Stimulated activated effector memory CD8-positive, alpha-beta T cell treated with anti-CD3 and anti-CD28 coated beads, Interleukin-12 subunit alpha, Interleukin-12 subunit beta, amount 100 ng/mL, for 72 hours (primary cell): ENCODE measurements around the gene NUTF2.
"Not testable (repeated sequence)": the region's sequence is repeated elsewhere in the genome, so short reads cannot be mapped to it uniquely, and the experiment has no call there.

Experiments used
- ATAC-seq: fragments of 150-1000 bp; cut with Tn5 transposase; 2 replicates; pipeline ENCODE4 v1.10.0; 2021
- DNase-seq, 2 donors: peaks; one replicate each; pipeline ENCODE4 v3.0.0; 2021 to 2022; ENCODE audit warnings: low spot score in 2 of 2
- H3K27ac Mint-ChIP-seq: one replicate; pipeline ENCODE4 v1.8.0; 2022; ENCODE audit warnings: mild to moderate bottlenecking, mixed read lengths
- H3K36me3 Mint-ChIP-seq: one replicate; pipeline ENCODE4 v1.8.0; 2022; ENCODE audit warnings: mild to moderate bottlenecking, mixed read lengths
- H3K4me1 Mint-ChIP-seq: one replicate; pipeline ENCODE4 v1.8.0; 2022; ENCODE audit warnings: mixed read lengths
- H3K4me3 Mint-ChIP-seq: one replicate; pipeline ENCODE4 v1.8.0; 2022; ENCODE audit warnings: mild to moderate bottlenecking, mixed read lengths
- H3K9me3 Mint-ChIP-seq: one replicate; pipeline ENCODE4 v1.8.0; 2022; ENCODE audit warnings: mixed read lengths

NUTF2 gene

DNA sequence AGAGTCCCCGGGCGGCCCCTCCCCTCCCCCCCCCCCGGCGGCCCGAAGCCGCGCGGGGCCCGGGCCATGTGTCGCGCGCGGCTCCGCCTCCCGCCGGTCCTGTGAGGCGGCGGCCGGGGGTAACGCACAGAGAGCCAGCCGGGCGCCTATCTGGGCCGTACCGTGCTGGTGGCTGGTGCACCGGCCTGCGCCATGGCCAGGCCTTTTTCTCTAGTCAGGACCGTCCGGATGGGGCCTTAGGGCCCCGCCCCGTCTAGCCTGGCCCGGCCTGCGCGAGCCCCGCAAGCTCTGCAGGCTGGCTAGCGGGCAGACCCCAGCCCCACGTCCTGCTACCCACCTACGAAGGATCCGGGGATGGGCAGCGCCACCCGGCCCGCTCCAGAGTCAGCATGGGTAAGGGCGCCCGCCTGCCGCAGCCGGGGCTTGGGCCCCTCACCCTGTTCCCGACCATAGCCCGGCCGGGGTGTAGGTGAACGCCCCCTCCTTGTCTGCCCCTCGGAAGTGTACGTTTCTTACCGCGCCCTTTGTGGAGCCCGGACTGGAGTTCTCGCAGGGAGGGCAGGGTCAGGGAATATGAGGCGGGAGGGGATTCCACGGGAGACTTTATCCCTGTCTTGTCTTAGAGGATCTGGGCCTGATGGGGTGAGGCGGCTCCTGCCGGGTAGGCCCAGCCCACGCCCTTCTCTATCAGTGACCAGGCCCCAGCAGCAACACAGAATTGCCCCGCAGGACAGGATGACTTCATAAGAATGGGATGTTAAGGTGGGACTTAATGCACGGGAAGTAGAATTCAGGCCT, 530 bp downstream of the NUTF2 start, which contains the start of gene CENPT:
Gene CENPT (minus strand): TSS at position 630 of the 798 bp plus-strand sequence. CDS start 13,834 bp downstream, outside the sequence.
- Mint-ChIP-seq H3K9me3 (no peaks in the 10 kb centered on the region), H3K27ac (peak within 1 kb of the TSS; percentile 93), H3K36me3 (peaks cover 55% of the 10 kb centered on the region), H3K4me1 (peaks cover 35% of the 10 kb centered on the region), H3K4me3 (peak within 1 kb of the TSS; percentile 98)
- DNase-seq (no peak), ATAC-seq (peak; percentile 65)

DNA sequence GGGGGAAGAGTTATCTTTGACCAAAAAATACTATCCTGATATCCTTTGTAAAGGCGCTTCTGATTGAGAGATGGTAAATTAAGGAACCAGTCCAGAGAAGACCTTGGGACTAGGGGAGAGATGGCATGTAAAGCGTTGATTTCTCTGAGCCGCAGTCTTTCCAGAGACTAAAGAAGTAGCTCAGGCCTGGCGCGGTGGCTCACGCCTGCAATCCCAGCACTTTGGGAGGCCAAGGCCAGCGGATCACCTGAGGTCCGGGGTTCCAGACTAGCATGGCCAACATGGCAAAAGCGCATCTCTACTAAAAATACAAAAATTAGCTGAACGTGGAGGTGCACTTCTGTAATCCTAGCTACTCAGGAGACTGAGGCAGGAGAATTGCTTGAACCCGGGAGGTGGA, 1.4 kb downstream of the NUTF2 start:
- H3K9me3 Mint-ChIP-seq, result no peaks in the 10 kb centered on the region
- no peak for ATAC-seq
- DNase-seq, result no peak
- peaks cover 29% of the 10 kb centered on the region for H3K4me1 Mint-ChIP-seq
- peak overlapping the region; percentile 93 for H3K27ac Mint-ChIP-seq
- peak overlapping the region; percentile 98 for H3K4me3 Mint-ChIP-seq
- peaks cover 53% of the 10 kb centered on the region for H3K36me3 Mint-ChIP-seq

DNA sequence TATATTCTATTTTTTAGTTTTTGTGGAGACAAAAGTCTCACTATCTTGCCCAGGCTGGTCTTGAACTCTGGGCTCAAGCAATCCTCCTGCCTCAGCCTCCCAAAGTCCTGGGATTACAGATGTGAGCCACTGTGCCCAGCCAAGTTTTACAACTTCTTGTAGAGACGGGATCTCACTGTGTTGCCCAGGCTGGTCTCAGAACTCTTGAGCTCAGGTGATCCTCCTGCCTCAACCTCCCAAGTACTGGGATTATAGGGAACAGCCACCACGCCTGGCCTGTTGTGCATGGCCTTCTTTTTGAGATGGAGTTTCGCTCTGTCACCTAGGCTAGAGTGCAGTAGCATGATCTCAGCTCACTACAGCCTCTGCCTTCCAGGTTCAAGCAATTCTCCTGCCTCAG, 6.9 kb downstream of the NUTF2 start:
- DNase-seq (no peak), ATAC-seq (no peak)
- H3K4me3 Mint-ChIP-seq, result no peak overlapping the region
- H3K9me3 Mint-ChIP-seq, result no peaks in the 10 kb centered on the region
- H3K4me1 Mint-ChIP-seq, result peaks cover 39% of the 10 kb centered on the region
- peak overlapping the region; percentile 90 for H3K27ac Mint-ChIP-seq
- peaks cover 38% of the 10 kb centered on the region for H3K36me3 Mint-ChIP-seq

DNA sequence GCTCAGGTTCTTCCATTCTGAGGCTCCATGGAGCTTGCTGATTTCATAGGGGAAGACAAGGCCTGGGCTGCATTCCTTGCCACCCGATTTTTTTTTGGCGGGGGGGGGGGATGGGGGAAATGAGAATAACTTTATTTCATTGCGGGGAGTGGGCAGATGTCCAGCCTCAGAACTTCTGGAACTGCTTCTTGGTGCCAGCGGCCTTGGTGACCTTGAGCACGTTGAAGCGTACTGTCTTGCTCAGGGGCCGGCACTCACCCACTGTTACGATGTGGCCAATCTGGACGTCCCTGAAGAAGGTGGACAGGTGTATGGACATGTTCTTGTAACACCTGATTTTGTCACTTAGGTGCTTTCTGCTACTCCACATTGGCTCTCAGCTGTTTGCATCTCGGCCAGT, 9.1 kb downstream of the NUTF2 start:
- H3K9me3 Mint-ChIP-seq, result no peaks in the 10 kb centered on the region
- H3K4me1 Mint-ChIP-seq, result peaks cover 43% of the 10 kb centered on the region
- peak overlapping the region; percentile 99 for H3K27ac Mint-ChIP-seq

DNA sequence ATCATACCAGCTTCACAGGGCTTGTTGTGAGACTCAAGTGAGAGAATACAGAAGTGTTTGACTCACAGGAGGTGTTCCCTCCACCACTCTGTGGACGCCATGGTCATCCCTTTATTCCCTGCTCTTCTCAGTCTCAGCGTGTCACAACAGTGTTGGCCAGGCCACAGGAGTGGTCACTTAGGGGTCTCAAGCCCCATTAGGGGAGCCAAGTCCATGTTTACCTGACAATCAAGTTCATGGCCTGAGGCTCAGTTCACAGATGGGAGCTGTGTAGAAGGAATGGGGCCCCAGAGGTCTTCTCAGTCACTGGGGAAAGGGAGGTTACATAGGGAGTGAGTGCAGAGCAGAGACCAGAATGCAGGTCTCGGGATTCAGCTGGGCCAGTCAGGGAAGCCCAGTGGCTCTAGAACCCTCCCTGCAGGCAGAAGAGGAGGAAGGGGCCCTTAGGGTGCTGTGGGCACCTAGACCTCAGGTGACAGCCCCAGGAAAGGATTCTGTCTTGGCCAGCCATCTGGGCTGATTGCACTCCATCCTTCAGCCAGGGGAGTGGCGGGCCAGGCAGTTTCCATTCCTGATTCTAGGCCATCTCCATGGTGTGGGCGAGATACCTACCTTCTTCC, 10.3 kb downstream of the NUTF2 start:
- H3K27ac Mint-ChIP-seq, result peak overlapping the region; percentile 99
- DNase-seq (no peak), ATAC-seq (no peak)
- no peaks in the 10 kb centered on the region for H3K9me3 Mint-ChIP-seq
- H3K36me3 Mint-ChIP-seq, result peaks cover 48% of the 10 kb centered on the region
- H3K4me3 Mint-ChIP-seq, result peak overlapping the region; percentile 33
- peaks cover 53% of the 10 kb centered on the region for H3K4me1 Mint-ChIP-seq

More for the DNA sequence above, 9.1 kb downstream of the NUTF2 start:
- no peak for DNase-seq
- no peak for ATAC-seq
- Mint-ChIP-seq H3K36me3 (peaks cover 41% of the 10 kb centered on the region), H3K4me3 (no peak overlapping the region)

DNA sequence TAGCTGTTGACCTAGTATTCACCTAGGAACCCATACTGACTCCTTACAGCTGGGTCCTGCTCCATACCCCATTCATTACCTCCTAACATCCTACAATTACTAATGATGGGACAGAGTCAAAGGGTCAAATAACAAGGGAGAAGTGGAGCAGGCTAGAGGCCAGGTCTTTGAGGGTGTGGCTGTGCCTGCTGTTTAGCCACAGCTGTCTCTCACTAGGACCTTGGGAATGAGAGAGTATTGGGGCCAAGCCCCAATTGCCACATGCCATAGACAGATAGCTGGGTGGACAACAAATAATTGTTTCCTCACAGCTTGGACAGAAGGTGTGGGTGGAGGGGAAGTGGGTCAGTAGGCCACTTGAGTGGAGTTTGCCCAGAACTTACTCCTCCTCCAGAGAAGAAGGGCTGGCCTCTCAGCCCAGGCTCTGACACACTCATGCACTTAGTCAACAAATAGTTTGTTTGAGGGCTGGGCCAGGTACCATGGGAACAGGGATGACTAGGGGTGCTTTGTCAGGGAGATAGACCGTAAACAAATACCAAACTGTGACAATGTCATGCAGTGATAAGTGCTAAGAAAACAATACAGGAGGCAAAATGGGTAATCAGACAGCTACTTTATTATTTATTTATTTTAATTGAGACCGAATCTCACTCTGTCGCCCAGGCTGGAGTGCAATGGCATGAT, 11.0 kb downstream of the NUTF2 start:
- no peaks in the 10 kb centered on the region for H3K9me3 Mint-ChIP-seq
- peak; percentile 99 for ATAC-seq
- H3K27ac Mint-ChIP-seq, result peak overlapping the region; percentile 99
- H3K4me3 Mint-ChIP-seq, result peak overlapping the region; percentile 33
- H3K36me3 Mint-ChIP-seq, result peaks cover 42% of the 10 kb centered on the region
- DNase-seq, result peak in 1 of 2 donors; percentile 25
- H3K4me1 Mint-ChIP-seq, result peaks cover 54% of the 10 kb centered on the region

DNA sequence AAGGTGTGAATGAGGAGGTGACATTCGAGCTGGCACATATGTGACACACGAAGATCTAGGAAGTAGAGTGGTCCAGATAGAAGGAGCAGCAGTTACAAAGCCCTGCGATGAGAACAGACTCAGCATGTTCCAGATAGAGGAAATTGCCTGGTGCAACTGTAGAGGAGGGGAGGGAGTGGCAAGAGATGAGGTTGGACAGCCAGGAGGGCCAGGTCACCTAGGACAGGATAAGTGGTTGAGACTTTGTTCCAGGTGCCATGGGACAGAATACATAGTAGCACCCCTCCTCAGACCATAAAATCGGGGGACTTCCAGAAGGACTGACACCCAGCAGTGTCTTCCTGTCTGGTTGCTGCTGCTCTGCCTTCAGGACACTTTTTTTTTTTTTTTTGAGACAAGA, 11.8 kb downstream of the NUTF2 start:
- H3K36me3 Mint-ChIP-seq, result peaks cover 42% of the 10 kb centered on the region
- DNase-seq (no peak), ATAC-seq (no peak)
- H3K27ac Mint-ChIP-seq, result peak overlapping the region; percentile 99
- H3K4me3 Mint-ChIP-seq, result peak overlapping the region; percentile 33
- H3K9me3 Mint-ChIP-seq, result no peaks in the 10 kb centered on the region
- H3K4me1 Mint-ChIP-seq, result peaks cover 54% of the 10 kb centered on the region

DNA sequence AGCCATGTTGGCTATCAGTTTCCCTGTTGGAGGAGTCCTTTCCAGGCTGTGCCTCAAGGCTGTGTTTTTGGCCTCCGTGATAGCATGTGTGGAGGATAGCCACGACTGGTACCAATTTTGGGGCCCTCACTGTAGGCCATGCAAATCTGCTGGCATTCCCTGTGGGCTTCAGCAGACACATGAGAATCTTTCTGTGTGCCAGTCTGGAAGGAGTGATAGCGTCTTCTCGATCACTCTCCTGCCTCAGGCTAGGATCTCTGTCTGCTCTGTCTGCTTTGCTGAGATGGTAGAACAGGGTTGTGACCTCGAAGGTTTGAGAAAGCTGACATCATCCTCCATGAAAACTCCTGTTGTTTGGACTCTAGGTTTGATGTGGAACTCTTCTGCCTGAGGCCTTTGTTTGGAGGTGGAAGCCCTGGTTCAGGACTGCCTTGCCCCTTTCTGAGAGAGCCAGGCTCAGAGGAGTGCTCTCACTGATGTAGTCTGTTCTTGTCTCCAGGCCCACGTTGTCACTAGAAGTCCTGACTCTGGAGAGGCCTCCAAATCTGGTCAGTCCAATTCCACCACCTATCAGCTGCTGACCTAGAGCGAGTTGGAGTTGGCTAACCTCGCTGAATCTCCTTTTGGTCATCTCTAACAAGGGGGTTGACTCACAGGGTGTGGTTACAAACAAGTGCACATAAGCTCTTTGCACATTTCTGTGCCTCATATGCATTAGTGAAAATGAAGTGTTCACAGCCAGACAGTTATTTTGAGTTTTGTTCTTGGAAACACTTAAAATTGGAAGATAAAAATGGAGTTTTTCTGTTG, 14.1 kb downstream of the NUTF2 start:
- ATAC-seq (no peak), DNase-seq (no peak)
- H3K27ac Mint-ChIP-seq, result peak overlapping the region; percentile 99
- H3K4me1 Mint-ChIP-seq, result peaks cover 39% of the 10 kb centered on the region
- no peak overlapping the region for H3K4me3 Mint-ChIP-seq
- H3K36me3 Mint-ChIP-seq, result peaks cover 49% of the 10 kb centered on the region
- H3K9me3 Mint-ChIP-seq, result no peaks in the 10 kb centered on the region

DNA sequence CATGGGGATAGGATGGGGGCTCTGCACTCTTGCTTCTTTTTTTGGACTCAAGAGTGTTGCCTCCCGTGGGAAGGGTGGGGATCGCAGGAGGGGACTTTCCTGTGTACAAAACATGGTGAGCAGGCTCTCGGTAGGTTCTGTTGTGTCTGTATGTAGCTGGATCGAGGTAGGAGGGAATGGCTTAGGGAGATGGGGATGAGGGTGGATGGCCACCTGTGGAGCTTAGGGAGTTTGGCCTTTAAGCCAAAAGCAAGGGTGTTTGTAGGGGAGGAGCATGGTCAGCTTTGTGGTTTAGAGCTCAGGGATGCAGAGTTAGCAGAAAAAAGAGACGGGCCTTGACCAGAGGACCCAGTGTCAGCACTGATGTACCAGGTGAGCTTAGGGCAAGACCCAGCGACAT, 15.1 kb downstream of the NUTF2 start:
- H3K27ac Mint-ChIP-seq, result peak overlapping the region; percentile 32
- no peak for DNase-seq
- no peak for ATAC-seq
- H3K9me3 Mint-ChIP-seq, result no peaks in the 10 kb centered on the region
- H3K4me1 Mint-ChIP-seq, result peaks cover 33% of the 10 kb centered on the region
- no peak overlapping the region for H3K4me3 Mint-ChIP-seq
- H3K36me3 Mint-ChIP-seq, result peaks cover 60% of the 10 kb centered on the region

DNA sequence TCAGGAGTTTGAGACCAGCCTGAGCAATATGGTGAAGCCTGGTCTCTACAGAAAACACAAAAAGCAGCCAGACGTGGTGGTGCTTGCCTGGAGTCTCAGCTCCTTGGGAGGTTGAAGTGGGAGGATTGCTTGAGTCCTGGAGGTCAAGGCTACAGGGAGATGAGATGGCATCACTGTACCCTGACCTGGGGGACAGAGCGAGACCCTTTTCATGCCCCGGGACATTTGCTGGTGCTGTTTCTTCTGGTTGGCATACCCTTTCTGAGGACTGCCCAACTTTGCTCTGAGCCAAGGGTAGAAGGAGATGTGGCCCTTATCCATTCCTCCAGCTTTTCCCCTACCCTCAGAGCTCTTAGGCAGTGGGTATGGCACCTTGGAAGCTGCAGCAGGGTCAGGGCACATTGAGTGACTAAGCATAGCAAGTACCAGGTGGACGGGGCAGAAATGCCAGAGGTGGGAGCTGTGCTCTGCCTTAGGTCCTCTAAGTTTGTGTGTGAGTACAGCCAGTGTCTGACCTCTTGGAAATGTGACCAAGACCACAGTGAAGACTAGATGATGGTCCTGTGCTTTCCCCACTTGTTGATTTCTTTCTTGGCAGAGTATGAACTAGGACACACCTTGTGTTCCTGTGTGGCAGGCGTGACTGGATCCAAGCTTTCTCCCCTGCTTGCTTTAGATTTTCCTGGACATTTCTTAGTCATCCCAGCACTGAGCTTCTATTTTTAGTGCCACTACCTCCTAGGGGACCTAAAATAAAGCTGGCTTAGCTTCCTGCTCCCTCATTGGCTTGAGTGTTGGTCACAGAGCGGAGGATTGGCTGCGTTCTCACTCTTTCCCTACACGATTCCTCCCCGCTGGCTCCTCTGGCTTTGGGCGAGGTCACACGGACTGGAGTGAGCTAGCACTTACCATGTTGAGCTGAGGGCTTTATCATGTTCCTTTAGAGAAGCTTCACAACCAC, 16.2 kb downstream of the NUTF2 start:
- no peak for ATAC-seq
- H3K9me3 Mint-ChIP-seq, result no peaks in the 10 kb centered on the region
- DNase-seq, result no peak
- peaks cover 65% of the 10 kb centered on the region for H3K36me3 Mint-ChIP-seq
- peak overlapping the region; percentile 34 for H3K27ac Mint-ChIP-seq
- peaks cover 22% of the 10 kb centered on the region for H3K4me1 Mint-ChIP-seq
- no peak overlapping the region for H3K4me3 Mint-ChIP-seq

DNA sequence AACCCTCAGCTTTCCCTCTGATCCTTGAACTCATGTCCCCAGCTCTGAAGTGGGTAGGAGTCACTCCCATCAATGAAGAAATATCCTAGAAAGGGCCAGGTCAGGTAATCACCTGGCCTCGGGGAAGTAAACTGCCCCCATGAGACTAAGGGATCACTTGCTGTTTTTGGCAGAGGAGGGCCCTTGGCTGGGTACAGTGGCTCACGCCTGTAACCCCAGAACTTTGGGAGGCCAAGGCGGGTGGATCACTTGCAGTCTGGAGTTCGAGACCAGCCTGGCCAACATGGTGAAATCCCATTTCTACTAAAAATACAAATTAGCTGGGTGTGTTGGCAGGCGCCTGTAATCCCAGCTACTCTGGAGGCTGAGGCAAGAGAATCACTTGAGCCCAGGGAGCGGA, 17.3 kb downstream of the NUTF2 start:
- not testable (repeated sequence) for ATAC-seq, H3K9me3 Mint-ChIP-seq, H3K4me3 Mint-ChIP-seq, H3K27ac Mint-ChIP-seq, DNase-seq
- peaks cover 72% of the 10 kb centered on the region for H3K36me3 Mint-ChIP-seq
- H3K4me1 Mint-ChIP-seq, result peaks cover 11% of the 10 kb centered on the region

DNA sequence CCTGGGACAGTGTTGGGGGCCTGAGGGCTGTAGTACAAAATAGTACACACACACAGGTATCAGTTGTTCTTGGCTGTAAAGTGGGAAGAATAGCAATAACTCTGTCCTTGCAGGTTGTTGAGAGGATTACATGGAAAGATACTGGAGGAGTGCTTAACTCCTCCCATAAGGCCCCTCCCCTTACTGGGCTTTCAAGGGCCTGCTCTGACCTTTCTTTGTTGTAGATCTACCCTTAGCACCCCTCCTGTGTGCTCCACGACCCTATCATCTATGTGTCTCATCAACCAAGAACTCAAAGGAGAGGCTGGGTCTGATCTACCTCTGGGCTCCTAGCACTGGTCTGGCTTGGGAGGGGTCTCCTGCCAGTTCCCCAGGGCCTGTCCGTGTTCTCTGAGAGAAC, 17.9 kb downstream of the NUTF2 start:
- Mint-ChIP-seq H3K4me3 (no peak overlapping the region), H3K9me3 (no peaks in the 10 kb centered on the region), H3K36me3 (peaks cover 72% of the 10 kb centered on the region), H3K4me1 (peaks cover 11% of the 10 kb centered on the region), H3K27ac (peak overlapping the region; percentile 63)
- ATAC-seq, result no peak
- DNase-seq, result no peak

DNA sequence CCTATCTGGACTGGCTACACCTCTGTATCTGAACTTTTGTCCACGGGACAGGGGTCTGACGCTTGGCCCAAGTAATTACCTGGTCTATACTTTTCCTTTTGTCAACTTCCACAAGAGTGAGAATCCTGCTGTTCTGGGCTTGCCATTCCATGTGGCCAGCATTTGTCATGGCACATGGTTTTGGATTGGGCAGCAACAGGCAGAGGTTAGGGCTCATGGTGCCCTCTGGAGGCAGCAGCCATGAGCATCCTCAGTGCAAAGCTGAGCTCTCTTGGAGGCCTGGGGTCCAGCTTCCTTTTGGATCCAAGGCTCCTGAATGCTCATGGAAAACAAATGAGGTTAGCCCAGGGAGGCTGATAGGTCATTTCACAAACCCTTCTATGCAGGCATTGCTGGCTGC, 18.6 kb downstream of the NUTF2 start:
- Mint-ChIP-seq H3K36me3 (peaks cover 72% of the 10 kb centered on the region), H3K4me1 (peaks cover 11% of the 10 kb centered on the region), H3K9me3 (no peaks in the 10 kb centered on the region), H3K27ac (peak overlapping the region; percentile 63), H3K4me3 (no peak overlapping the region)
- DNase-seq (no peak), ATAC-seq (no peak)

DNA sequence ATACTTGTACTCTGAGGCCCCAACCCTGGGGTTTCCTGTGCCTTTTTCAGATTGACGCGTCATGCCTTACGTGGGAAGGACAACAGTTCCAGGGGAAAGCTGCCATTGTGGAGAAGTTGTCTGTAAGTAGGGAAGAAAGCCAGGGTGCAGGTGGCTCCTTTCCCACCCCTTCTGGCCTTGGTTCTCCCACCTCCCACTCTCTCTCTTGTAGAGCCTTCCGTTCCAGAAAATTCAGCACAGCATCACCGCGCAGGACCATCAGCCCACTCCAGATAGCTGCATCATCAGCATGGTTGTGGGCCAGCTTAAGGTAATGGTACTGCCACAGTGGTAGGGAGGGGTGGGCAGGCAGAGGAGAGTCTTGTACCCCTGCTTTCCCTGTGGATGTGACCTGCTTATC, 21.6 kb downstream of the NUTF2 start:
- Mint-ChIP-seq H3K36me3 (peaks cover 81% of the 10 kb centered on the region), H3K4me1 (peaks cover 8% of the 10 kb centered on the region), H3K4me3 (no peak overlapping the region), H3K9me3 (no peaks in the 10 kb centered on the region), H3K27ac (peak overlapping the region; percentile 43)
- ATAC-seq (no peak), DNase-seq (no peak)
